Colon (tissue), 2 donors: ENCODE measurements around the gene TENT4B.

Experiments used
- FAIRE-seq: peaks from 2 replicates; lab custom pipeline; 2012; peaks lifted over from hg19 to GRCh38; lab: Jason Lieb, UNC
- donor health status: control.
- donor health status: control.

The TENT4B gene

GRCh38 chr16:50197582-50197981 is 44.5 kb downstream of the TENT4B start:
- no peak for FAIRE-seq

- no peak for FAIRE-seq
Measured at GRCh38 chr16:50198802-50199403, 45.8 kb downstream of the TENT4B start.

GRCh38 chr16:50201787-50202186 is 48.7 kb downstream of the TENT4B start:
- FAIRE-seq, result no peak

- FAIRE-seq, result no peak
Measured at GRCh38 chr16:50202926-50203624, 50.0 kb downstream of the TENT4B start.

GRCh38 chr16:50203681-50204080 is 50.6 kb downstream of the TENT4B start:
- FAIRE-seq, result no peak

GRCh38 chr16:50204453-50205108 is 51.5 kb downstream of the TENT4B start:
- FAIRE-seq, result no peak

- FAIRE-seq, result no peak
Measured at GRCh38 chr16:50207652-50208051, 54.5 kb downstream of the TENT4B start.

- no peak for FAIRE-seq
Measured at GRCh38 chr16:50208460-50208931, 55.4 kb downstream of the TENT4B start.

- FAIRE-seq, result no peak
Measured at GRCh38 chr16:50209546-50210265, 56.6 kb downstream of the TENT4B start.

- FAIRE-seq, result no peak
Measured at GRCh38 chr16:50210266-50211038, 57.3 kb downstream of the TENT4B start.

- peak; percentile 85 for FAIRE-seq
Measured at GRCh38 chr16:50213939-50214519, 60.9 kb downstream of the TENT4B start.

GRCh38 chr16:50215680-50216079 is 62.6 kb downstream of the TENT4B start:
- FAIRE-seq, result no peak

GRCh38 chr16:50216231-50216630 is 63.1 kb downstream of the TENT4B start:
- FAIRE-seq, result no peak

GRCh38 chr16:50219402-50219975 is 66.4 kb downstream of the TENT4B start:
- FAIRE-seq, result no peak

- FAIRE-seq, result no peak
Measured at GRCh38 chr16:50224286-50224685, 71.2 kb downstream of the TENT4B start.

- FAIRE-seq, result no peak
Measured at GRCh38 chr16:50227120-50227519, 74.0 kb downstream of the TENT4B start.

- no peak for FAIRE-seq
Measured at GRCh38 chr16:50227665-50228064, 74.6 kb downstream of the TENT4B start.

GRCh38 chr16:50228364-50228868 is 75.3 kb downstream of the TENT4B start:
- FAIRE-seq, result no peak

GRCh38 chr16:50229149-50229726 is 76.1 kb downstream of the TENT4B start:
- no peak for FAIRE-seq

GRCh38 chr16:50234771-50235556 is 81.9 kb downstream of the TENT4B start:
- no peak for FAIRE-seq
